ENCODE measurements around the gene RPS6KL1.

RPS6KL1 gene

GRCh38 chr14:74954232-74954946 lies 31.3 kb upstream of the RPS6KL1 start:
- no peak for TF ChIP-seq CTCF (IDR thresholded peaks at IDR 0.05; ENCODE audit: low read depth, low read length, missing control alignments)
- in situ Hi-C loops (cut with HindIII; ENCODE audit: low pct_ligation_motif_present, low sequenced_read_pairs): no loop called here
- H3K27me3 ChIP-seq (replicated peaks): no peaks in the 10 kb centered on the region
- H3K36me3 ChIP-seq (replicated peaks): no peaks in the 10 kb centered on the region
- DNase-seq: no peak
- peak overlapping the region; percentile 48 for H3K4me3 ChIP-seq (ENCODE audit: low read depth, low read length)
- no peak overlapping the region for H3K27ac ChIP-seq

- Histone ChIP-seq H3K4me3 (ENCODE audit: low read depth, low read length) (no peak overlapping the region), H3K36me3 (replicated peaks) (no peaks in the 10 kb centered on the region), H3K27me3 (replicated peaks) (no peaks in the 10 kb centered on the region), H3K27ac (no peak overlapping the region)
- DNase-seq: no peak
- in situ Hi-C loops (cut with HindIII; ENCODE audit: low pct_ligation_motif_present, low sequenced_read_pairs): no loop called here
- TF ChIP-seq CTCF (IDR thresholded peaks at IDR 0.05; ENCODE audit: low read depth, low read length, missing control alignments): no peak
These were observed 30.6 kb upstream of the RPS6KL1 start for GRCh38 chr14:74953686-74954085.

GRCh38 chr14:74952697-74953484 lies 29.8 kb upstream of the RPS6KL1 start:
- H3K4me3 ChIP-seq (ENCODE audit: low read depth, low read length): no peak overlapping the region
- no peak for DNase-seq
- H3K36me3 ChIP-seq (replicated peaks): no peaks in the 10 kb centered on the region
- in situ Hi-C loops (cut with HindIII; ENCODE audit: low pct_ligation_motif_present, low sequenced_read_pairs): no loop called here
- no peak overlapping the region for H3K27ac ChIP-seq
- no peaks in the 10 kb centered on the region for H3K27me3 ChIP-seq (replicated peaks)
- TF ChIP-seq CTCF (IDR thresholded peaks at IDR 0.05; ENCODE audit: low read depth, low read length, missing control alignments): no peak

GRCh38 chr14:74952180-74952665 lies 29.2 kb upstream of the RPS6KL1 start:
- H3K27me3 ChIP-seq (replicated peaks): no peaks in the 10 kb centered on the region
- H3K36me3 ChIP-seq (replicated peaks): no peaks in the 10 kb centered on the region
- in situ Hi-C loops (cut with HindIII; ENCODE audit: low pct_ligation_motif_present, low sequenced_read_pairs): no loop called here
- no peak for TF ChIP-seq CTCF (IDR thresholded peaks at IDR 0.05; ENCODE audit: low read depth, low read length, missing control alignments)
- no peak overlapping the region for H3K27ac ChIP-seq
- no peak overlapping the region for H3K4me3 ChIP-seq (ENCODE audit: low read depth, low read length)
- DNase-seq: no peak

- Histone ChIP-seq H3K36me3 (replicated peaks) (no peaks in the 10 kb centered on the region), H3K27ac (no peak overlapping the region), H3K27me3 (replicated peaks) (no peaks in the 10 kb centered on the region), H3K4me3 (ENCODE audit: low read depth, low read length) (no peak overlapping the region)
- TF ChIP-seq CTCF (IDR thresholded peaks at IDR 0.05; ENCODE audit: low read depth, low read length, missing control alignments): no peak
- DNase-seq: no peak
- in situ Hi-C loops (cut with HindIII; ENCODE audit: low pct_ligation_motif_present, low sequenced_read_pairs): no loop called here
These were observed 28.6 kb upstream of the RPS6KL1 start for GRCh38 chr14:74951443-74952179.
